GM19239 (cell line): ENCODE results near the gene VWC2.
"Not testable (repeated sequence)": the region's sequence is repeated elsewhere in the genome, so short reads cannot be mapped to it uniquely, and the experiment has no call there.

ENCODE experiments used
- DNase-seq: peaks from one replicate; pipeline ENCODE4 v3.0.0; 2011; ENCODE audit warnings: low spot score; ENCODE audit not compliant: insufficient read length
- FAIRE-seq: peaks from 2 replicates; lab custom pipeline; 2011; peaks lifted over from hg19 to GRCh38; lab: Jason Lieb, UNC

VWC2 gene

GRCh38 chr7:49848211-49848841 lies 74.9 kb downstream of the VWC2 start:
- DNase-seq (no peak), FAIRE-seq (no peak)

DNA sequence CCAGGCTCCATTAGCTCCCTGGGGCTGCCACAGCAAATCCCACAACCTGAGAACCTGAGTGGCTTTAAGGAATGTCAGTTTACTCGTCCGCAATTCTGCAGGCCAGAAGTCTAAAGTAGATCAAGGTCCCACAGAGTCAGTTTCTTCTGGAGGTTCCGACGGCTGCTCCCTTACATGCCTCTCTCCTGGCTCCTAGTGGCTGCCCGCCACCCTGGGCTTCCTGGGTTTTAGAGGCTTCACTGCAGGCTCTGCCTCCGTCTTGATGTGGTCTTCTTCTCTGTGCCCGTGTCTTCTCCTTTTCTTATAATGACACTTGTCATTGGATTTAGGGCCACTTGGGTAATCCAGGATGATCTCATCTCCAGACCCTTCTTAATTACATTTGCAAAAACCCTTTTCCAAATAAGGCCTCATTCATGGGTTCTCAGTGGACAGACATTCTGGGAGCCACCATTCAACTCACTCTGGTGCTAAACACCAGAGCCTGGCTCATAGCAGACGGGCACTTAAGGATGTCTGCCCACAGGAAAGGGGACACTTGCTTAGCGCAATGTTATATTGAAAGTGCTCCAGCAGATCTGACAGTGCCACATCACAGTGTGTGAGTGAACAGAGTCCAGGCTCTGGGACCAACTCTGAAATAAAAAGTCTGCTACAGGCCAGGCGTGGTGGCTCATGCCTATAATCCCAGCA lies 77.6 kb downstream of the VWC2 start:
- FAIRE-seq (no peak), DNase-seq (no peak)

- DNase-seq, FAIRE-seq: not testable (repeated sequence)
These were observed 78.1 kb downstream of the VWC2 start for GRCh38 chr7:49851614-49851934.

GRCh38 chr7:49852619-49853462 lies 79.4 kb downstream of the VWC2 start:
- DNase-seq, result peak; percentile 9
- FAIRE-seq, result peak; percentile 40

- FAIRE-seq, result no peak
These were observed 82.0 kb downstream of the VWC2 start for GRCh38 chr7:49855281-49855980.

GRCh38 chr7:49860293-49860692 lies 86.9 kb downstream of the VWC2 start:
- no peak for DNase-seq
- FAIRE-seq, result no peak

More at GRCh38 chr7:49855281-49855980, 82.0 kb downstream of the VWC2 start:
- DNase-seq, result no peak

DNA sequence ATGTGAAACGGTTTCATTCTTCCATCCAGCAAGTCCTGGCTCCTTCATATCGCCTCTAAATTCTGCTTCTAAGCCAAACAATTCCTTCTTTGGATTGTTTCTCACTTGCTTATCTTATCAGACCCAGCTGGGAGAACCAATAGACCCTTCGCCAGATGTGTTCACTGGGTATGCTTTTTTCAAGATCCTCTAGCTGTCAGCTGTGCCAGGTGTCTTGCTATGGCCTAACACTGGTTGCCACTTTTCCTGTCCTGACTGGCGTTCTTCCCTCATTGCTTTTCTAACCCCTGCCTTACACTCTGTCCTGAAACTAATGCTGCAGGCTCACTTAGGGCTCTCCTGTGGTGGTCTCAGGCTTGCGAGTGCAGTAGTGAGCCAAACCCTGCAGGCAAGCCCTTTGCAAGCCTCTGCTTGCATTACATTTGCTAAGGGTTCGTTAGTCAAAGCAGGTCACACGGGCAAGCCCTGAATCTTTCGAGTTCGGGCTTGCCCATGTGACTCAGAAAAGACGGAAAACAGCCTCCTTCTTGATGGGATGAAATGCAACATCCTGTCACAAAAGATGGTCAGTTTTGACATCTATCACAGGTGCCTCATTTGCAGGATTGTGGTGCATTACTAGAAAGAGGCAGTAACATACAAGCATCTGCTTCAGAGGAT lies 92.8 kb downstream of the VWC2 start:
- no peak for DNase-seq
- no peak for FAIRE-seq

DNA sequence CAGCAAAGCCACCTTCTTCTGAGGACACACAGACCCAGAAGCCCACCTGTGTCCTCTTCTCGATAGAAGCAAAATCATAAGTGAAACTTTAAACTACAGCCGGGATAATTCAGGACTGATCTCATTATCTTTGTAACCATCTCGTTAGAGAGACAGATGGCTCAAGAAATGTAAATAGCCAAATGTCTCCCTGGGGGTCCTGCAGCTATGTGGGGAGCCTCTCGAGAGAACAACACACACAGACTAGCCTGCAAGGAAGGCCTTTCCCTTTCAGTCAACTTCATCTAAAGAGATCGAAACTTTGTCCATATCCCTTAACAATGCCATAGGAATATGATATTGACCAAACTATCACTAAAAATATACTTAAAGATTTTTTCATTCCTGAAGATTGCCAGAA lies 93.5 kb downstream of the VWC2 start:
- no peak for FAIRE-seq
- no peak for DNase-seq

- FAIRE-seq, result no peak
- no peak for DNase-seq
These were observed 100.0 kb downstream of the VWC2 start for GRCh38 chr7:49873420-49873819.

GRCh38 chr7:49875336-49875735 lies 101.9 kb downstream of the VWC2 start:
- no peak for FAIRE-seq
- no peak for DNase-seq

DNA sequence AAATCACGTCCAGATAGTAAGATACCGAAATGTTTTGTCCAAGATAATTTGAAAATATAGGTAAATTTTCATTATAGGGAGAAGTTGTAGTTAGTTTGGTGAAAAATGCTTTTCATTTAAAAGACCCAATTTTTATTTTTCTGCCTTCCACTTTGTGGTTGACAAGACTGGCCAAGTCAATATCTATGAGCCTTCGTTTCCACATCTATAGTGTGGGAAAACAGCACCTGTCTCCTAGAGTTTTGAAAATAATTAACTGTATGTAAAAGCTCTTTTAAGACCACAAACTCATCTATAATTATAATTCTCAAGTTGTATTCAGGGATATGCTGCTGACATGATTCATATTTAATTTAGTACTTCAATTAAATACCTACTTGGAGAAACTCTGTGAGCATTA lies 102.8 kb downstream of the VWC2 start:
- FAIRE-seq (no peak), DNase-seq (no peak)

DNA sequence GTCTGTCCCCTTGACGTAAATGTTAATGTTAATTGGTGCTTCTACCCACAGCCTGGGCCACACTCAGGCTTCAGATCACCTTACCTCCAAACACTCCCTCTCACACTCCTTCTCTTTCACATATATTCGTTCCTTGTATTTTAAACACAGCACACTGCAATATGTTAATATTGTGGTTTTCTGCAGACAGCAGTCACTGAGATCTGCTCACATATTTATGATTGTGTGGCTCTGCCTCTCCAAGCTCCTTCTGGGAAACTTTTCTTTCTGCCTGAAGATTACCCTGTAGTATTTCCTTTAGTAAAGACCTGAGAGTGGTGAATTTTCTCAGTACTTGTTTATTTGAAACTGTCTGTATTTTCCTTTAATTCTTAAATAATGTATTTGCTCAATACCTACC lies 104.7 kb downstream of the VWC2 start:
- FAIRE-seq (no peak), DNase-seq (no peak)

DNA sequence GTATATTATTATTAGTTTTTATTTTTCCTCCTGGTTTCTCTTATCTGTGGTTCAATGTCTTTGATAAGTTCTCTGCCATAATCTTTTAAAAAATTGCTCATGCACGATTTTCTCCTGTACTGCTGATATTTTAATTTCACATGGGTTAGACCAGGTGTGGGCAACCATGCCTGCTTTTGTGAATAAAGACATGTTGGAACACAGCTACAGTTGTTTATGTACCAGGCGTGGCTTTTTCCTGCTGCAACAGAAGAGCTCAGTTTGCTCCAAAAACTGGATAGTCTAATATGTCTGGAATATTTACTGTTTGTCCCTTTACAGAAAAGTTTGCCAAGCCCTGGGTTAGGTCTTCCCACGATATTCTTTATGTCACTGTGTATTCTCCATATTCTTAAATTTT lies 105.2 kb downstream of the VWC2 start:
- FAIRE-seq, result no peak
- DNase-seq, result no peak

DNA sequence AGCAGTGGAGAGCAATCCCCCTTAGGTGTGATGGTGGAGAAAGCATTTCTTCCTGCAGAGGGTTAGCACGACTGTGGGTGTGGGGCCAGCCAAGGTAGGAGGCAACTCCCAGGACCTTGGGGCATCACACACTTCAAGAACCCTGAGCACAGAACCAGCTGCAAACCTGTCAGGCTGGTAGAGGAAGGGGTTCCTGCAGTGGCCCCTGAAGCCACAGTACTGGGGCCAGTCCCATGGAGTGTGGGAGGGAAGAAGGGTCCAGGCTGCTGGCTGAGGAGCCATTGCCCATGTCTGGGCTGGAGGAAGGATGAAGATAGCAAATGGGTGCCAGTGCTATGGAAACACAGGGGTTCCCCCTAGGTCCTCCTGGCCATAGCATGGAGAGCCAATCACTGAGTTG lies 110.5 kb downstream of the VWC2 start:
- FAIRE-seq (no peak), DNase-seq (no peak)

DNA sequence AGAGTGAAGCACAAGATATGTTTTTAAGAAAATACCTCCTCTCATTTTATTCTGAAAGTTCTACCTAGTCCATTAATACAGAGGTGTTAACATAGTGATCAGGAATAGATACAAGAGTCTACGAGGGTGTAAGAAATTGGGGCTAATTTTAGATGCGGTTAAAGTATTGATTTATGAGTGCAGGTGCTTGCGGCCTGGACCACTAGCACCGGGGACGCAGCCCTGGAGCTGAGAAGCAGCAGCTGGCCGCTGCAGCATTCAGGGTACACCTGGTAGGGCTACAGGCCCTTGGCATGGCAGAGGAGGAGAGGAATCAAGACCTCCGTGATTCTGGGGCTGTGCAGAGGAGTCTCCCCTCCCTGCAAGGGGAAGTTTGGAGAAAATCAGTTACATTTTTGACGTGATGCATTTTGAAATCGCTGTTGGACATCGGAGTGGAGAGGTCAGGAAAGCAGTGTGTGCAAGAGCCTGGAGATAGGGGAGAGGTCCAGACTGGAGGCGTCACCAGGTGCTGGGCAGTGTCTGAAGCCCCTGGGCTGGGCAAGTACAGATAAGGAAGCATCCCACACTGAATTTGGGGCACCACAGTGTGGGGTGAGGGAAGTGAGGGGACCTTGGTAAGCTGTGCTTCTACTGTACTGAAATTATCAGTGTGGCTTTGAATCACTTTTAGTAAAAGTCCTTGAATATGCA lies 112.3 kb downstream of the VWC2 start:
- DNase-seq, result no peak
- FAIRE-seq, result no peak

GRCh38 chr7:49892481-49892880 lies 119.0 kb downstream of the VWC2 start:
- DNase-seq (no peak), FAIRE-seq (no peak)

- FAIRE-seq (no peak), DNase-seq (no peak)
These were observed 119.7 kb downstream of the VWC2 start for GRCh38 chr7:49893131-49893530.

- DNase-seq (no peak), FAIRE-seq (no peak)
These were observed 121.1 kb downstream of the VWC2 start for GRCh38 chr7:49894543-49894942.

GRCh38 chr7:49911909-49912308 lies 138.5 kb downstream of the VWC2 start:
- no peak for FAIRE-seq
- DNase-seq, result no peak

DNA sequence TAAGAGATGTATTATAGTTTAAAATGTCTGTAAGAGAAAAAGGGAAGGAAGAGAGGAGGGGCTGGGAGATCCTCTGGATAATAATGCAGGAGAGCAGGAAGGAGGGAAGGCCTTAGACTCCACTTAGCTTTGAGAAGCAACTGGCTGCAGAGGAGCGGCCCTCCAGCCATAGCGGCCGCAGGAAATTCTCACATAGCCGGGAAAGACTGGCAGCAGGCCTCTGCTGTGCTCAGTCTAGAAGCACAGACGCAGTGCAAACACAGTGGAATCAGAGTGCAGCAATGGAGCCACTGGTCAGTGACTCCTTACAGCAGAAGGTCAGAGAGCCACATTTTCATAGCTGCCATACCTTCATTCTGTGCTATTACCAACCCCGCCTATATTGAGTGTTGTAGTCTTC lies 153.3 kb downstream of the VWC2 start:
- no peak for FAIRE-seq

More for the DNA sequence above, 153.3 kb downstream of the VWC2 start:
- DNase-seq, result no peak
